Stimulated activated CD4-positive, alpha-beta T cell treated with anti-CD3 and anti-CD28 coated beads, TNF-alpha, amount 100 ng/mL, for 24 hours (primary cell): Measurements from ENCODE around the gene MIOS.

ENCODE experiments used
- DNase-seq, 3 experiments: peaks; one replicate each; pipeline ENCODE4 v3.0.0-alpha.2; 2020; ENCODE audit warnings: low read depth in 3 of 3

Gene MIOS

DNA sequence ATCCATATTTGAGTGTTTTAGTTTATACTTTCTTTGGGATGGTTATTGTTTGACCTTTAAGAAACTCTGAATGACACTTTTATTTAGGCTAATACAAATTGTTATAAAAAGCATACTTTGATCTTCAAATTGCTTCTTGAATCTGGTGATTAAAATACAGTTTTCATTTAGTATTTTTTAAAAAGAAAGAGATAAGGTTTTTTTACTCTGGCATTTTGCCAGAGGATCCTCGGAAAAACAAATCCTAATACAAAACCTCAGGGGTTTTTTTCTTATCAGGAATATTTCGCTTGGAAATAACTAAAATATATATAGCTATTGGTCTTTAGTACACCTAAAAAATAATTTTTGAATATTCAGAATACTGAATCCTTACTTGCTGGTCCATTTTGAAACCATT, 17.0 kb downstream of the MIOS start:
- DNase-seq: no peak

DNA sequence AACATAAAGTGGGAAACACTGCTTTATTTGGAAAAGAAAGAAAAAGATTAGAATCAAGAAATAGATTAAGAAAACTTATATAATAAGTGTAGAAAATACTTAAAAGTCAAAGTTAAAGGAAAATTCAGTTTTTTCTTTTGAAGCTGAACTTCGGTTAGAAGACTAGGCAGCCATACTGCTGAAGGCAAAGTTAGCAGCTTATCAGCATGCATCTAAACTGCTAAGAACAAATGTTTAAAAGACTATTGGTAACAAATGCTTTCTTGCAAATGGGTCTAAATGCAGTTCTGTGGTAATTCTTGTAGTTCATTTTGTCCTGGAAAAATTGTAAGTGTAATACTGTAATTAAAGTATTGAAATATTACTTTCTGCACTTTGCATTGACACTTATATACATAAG, 18.0 kb downstream of the MIOS start:
- no peak for DNase-seq

DNA sequence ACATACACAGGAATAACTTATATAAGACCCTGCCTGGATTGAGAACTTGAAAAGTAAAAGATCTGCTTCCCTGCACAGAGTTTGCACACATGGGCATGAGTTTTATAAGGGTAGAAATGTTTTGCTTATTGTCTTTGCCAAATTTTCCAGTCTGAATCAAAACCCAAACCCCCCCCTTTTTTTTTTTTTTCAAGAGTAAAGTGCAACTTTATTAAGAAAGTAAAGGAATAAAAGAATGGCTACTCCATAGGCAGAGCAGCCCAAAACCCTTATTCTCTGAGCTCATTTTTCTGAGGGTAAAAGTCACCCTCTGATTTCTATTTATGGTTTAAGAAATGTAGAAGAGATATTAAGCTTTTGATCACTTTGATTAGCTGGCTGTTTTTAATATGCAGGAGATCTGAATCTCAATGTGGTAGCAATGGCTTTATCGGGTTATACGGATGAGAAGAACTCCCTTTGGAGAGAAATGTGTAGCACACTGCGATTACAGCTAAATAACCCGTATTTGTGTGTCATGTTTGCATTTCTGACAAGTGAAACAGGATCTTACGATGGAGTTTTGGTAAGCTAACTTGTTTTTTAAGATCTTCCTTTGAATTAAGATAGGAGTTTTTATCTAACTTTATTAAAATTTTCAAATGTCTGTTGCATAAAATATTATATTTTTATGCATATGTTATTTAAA, 18.7 kb downstream of the MIOS start:
- no peak for DNase-seq

DNA sequence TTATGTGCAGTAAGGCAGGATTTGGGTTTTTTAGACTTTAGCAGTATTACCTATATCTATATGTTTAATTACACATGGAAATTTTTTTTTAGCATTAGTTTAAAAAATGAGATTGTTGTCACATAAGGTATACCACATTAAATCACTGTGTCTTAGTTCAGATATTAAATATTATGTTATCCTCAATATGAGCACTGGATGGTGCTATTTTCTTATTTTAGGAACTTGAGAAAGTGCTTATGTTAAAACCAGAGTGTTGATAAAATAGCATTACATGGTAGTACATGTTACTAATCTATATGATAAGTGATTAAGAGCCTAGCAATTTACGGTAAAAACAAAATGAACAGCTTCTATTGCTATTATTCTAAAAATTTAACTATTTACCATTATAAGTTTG, 28.8 kb downstream of the MIOS start:
- no peak for DNase-seq

DNA sequence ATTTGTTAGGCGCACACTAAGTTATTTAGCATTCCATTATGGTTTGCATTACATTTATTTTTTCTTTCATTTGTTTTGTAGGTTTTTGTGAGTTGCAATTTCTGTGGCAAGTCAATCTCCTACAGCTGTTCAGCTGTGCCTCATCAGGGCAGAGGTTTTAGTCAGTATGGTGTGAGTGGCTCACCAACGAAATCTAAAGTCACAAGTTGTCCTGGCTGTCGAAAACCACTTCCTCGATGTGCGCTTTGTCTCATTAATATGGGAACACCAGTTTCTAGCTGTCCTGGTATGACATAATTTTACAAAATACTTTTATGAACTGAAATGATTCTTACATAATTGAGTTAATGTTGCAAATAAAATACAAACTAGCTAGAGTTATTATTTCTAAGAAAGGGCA, 29.5 kb downstream of the MIOS start:
- no peak for DNase-seq

DNA sequence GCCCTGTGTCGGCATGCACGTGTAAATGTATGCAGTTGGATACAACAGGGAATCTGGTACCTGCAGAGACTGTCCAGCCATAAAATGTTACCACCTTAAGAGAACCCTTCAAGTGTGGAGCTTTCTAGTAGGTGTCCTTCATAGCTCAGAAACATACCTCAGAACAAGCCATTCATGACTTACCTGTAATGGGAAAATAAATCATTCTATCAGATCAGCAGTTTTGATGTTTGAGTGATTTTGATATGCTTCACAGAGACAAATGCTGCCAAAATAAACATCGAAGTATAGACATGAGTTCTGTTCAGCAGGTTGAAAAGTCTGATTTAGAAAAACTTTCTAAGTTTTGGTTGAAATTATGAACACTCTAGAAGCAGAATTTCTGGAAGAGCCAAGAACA, 40.3 kb downstream of the MIOS start:
- DNase-seq: no peak

DNA sequence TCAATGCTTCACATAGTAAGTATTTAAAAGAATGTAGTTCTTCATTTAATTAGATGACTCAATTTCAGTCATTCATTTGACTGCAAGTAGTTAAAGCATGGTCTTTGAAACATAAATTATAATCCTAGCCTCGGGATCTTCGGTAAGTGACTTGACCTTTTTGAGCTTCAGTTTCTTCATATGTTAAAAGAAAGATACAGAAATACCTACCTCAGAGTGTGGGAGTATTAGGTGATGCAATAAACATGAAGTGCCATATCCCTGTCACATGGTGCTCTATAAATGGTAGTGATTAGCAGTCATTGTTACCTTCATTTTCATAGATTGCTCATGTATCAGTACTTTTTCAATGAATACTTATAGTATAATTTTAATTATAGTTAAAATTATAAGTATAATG, 42.6 kb downstream of the MIOS start:
- DNase-seq: no peak

DNA sequence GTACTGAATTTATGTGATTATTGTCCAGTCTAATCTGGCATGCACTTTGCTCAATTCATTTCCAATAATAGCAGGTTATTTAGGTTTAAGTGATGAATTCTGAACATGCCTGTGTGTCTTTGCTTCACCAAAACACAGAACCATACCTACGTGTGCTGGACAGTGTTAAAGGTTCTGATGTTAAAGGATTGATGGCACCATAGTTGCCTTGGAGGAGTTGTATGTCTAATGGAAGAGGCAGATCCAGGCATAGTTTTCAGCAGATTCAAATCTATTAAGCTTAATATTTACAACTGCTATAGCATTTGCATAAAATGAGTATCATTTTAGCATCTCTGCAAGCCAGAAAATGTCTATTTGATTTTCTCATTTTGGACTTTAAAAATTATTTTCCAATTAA, 45.8 kb downstream of the MIOS start:
- DNase-seq: no peak

DNA sequence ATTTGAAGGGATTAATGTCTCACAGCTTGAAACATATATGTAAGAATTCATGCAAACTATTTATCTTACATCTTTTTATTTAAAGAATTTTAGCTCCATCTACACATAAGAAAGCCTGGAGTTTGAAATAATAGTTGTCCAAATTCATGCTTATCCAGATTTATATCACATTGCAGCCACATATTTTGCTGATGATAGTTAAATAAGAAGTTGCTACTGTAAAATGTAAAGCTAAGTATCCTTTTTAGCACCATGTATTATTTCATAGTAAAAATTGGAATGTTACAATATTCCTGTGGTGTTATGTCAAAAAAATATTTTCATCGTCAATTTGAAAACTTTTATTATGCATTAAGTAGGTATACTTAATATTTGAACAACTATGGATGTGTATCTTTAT, 46.5 kb downstream of the MIOS start:
- DNase-seq: no peak

DNA sequence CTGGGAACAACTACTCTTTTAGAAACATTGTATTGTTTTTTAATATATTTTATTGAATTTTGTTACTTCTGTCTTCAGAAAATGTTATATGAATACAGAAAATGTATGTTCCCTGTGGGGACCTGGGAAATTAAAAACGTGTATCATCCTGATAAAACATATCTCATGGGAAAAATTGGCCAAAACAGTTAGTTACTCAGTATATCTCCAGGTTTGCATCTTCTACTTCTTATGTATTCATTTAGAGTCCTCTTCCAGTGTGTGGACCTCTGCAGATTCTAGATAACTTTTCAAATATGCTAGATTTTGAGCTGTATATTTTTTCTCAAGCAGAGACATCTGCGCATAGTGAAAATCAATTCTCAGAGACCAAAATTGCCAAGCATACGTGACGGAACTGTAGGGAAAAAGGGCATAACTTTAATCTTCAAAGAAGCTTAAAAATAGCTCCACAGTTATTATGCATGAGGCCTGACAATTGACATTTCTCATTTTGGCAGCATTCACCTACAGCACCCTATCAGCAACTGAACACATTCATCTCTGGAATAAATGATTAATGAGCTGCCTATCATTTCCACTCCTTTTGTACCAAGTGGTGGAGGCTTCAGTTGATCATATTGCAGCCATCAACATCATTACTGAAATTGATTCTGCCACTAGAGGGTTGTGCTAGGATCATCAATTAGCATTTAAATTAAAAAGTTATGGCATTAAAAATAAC, 47.5 kb downstream of the MIOS start:
- no peak for DNase-seq

DNA sequence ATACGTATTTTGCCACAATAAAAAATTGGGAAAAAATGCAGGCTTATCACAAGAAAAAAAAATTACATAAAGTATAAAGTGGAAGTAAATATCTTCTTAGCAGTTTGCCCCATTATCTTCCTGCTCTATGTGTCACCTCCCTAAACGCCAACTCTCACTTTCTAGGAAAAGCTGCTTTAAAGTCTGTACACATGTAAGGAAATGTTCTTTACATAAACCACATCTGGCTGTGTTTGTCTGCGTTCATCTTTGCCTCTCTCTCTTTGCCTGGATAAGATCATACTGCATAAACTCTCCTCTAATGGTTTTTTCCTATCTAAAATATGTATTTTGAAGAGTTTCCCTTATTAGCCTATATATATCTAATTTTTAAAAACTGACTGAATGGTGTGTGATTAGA, 50.9 kb downstream of the MIOS start:
- DNase-seq: no peak

DNA sequence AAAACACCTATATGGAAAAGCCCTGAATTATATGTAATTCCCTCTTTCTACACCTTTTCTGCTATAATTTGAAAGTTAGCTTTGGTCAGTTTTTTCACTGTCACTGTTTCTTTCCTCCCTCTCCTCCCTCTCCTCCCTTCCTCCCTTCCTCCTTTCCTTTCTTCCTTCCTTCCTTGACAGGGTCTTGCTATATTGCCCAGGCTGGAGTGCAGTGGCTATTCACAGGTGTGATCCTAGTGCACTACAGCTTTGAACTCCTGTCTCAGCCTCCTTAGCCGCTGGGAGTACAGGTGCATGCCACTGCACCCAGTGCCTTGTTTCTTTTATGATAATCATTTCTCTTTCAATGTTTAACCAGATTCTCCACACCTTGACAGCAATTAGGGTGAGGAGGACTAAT, 51.7 kb downstream of the MIOS start:
- no peak for DNase-seq

DNA sequence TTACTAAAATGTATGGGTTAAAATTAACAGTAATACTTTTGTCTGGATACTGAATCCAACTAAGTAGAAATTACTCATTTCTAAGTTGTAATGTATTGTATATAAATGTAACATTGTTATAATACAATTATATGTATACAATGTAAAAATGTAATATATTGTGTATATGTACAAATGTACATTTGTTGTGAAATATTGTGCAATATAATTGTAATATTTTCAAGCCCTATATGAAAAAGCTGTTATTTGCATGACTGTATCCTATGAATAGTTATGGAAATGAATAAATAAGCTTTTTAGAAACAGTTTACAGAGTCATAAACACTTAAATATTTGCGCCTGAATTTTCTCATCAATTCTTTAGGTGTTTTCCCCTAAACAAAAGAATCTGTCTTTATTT, 53.6 kb downstream of the MIOS start:
- no peak for DNase-seq

DNA sequence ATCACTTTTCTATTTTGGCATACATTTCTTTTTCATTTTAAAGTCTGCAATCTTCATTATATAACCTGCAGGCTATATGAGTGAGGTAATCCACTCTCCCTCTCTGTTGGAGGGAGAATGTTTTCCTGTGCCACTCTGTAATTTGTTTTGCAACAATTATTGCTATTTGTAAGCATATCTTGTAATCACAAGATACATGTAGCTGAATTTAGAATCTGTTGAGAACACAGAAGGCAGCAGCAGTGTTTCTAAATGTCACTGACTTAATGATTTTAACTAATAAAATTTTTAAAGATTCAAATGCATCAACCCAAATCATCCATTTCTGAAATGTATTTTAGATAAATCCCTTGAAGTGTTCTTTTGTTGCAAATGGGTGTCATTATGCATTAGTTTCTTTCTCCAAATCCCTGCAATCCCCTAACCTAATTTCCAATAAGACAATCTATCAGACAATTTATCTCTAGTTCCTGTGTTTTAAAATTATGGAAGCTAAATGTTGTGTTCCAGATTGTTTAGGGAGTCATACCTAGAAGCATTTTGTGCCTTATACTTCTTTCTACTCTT, 54.0 kb downstream of the MIOS start:
- DNase-seq: no peak

DNA sequence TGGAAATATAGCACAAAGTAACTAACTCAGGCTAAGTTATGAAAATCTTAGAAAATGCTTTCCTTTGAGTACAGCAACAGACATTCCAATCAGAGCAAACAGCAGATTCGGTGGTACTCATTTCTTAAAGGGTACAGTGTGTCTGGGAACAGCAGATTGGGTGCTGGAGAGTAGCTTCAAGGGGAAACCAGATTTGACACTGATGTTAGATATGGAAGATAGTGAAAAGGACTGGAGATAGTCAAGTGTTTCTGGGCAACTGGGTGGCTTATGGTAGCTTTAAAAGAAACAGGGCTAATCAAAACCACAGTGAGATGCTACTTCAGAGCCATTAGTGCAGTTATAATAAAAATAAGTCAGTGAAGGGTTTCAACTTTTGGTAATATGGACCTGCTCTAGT, 61.8 kb downstream of the MIOS start:
- DNase-seq: no peak

DNA sequence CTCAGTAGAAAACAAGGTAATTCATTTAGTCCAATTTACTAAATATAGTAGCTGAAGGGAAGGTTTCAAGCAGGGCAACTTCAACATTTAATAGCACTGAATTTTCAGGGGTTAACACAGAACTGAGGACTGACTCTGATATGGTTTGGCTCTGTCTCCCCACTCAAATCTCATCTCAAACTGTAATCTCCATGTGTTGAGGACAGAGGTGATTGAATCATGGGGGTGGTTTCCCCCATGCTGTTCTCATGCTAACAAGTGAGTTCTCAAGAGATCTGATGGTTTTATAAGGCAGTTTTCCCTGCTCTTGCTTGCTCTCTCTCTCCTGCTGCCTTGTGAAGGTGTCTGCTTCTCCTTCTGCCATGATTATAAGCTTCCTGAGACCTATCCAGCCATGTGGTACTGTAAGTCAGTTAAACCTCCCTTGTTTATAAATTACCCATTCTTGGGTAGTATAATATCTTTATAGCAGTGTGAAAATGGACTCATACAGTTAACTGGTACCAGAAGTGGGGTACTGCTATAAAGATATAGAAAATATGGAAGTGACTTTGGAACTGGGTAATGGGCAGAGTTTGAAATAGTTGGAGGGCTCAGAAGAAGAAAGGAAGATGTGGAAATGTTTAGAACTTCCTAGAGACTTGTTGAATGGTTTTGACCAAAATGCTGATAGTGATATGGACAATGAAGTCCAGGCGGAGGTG, 64.1 kb downstream of the MIOS start:
- no peak for DNase-seq

DNA sequence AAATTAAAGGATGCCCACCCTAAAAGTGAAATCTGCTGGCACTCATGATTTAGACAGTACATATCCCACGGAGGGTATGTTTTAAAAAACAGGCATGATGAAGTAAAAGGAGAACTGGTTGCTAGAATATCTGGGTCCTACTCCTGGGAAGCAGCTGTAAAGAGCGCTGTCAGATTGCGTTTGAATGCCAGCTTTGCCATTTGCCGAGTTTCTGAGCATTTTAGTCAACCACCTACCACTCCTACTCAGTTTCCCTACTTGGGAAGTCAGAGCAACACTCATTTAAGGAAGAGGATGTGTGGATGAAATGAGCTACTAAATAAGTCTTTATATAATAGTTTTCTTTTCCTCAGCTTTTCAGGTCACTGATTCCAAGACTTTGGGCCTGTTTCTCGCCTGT, 72.7 kb downstream of the MIOS start:
- no peak for DNase-seq

DNA sequence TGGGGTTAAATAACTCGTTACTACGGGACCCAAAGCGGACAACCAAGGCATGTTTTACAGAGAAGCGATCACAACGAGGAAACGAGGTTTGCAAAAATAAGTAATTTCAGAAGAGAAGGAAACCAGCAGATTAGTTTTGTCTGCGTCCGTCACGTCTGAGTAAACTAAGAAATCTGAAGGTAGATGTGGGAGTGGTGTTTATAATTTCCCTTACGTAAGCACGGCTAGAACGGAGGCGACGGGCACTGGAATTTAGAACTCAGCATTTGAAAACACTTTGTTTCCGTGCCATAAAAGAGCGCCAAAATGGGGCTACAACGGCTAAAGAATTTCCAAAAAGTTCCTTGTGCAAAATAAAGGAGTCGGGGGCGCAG, 73.2 kb downstream of the MIOS start:
- peak; percentile 30 to 42 (median 35) for DNase-seq

DNA sequence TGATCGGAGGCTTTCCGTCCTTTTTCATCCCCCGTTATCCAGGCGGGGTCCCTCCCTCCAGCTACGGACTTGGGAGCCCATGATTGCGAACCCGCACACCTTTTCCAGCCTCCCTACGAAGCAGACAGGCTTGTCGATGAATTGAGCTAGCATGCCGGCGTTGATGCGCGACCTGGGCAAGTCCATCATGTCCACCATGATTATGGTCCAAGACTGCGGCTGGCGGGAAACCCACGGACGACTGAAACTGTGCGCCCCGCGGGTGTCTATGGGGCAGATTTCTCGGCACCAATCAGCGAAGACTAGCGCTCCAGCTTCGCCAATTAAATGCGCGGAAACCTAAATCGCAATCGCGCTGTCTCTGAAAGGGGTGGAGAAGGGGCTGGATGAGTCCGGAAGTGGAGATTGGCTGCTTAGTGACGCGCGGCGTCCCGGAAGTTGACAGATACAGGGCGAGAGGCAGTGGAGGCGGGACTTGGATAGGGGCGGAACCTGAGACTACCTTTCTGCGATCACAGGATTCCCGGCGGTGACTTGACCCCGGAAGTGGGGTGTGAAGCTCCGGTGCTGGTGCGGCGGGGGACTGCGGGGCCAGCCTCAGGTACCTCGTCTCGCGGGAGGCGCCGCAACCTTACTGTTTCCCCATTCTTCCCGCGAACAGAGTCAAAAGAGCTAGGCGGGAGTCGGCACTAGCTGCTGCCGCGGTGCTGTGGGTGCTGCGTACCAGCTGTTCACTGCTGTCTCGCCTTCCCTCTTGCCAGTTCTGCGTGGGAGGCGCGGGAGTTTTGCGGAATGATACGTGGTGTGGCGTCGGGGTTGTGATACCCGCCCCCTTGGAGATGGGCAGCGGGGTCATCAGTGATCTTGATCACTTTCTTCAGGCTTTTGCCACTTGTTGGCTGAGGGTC, 73.8 kb downstream of the MIOS start, which contains the start of gene UMAD1:
TSS of gene UMAD1 (plus strand) at position 532 of the 908 bp plus-strand sequence. CDS start 32,620 bp downstream, outside the sequence.
- peak; percentile 95 to 97 (median 96) for DNase-seq

DNA sequence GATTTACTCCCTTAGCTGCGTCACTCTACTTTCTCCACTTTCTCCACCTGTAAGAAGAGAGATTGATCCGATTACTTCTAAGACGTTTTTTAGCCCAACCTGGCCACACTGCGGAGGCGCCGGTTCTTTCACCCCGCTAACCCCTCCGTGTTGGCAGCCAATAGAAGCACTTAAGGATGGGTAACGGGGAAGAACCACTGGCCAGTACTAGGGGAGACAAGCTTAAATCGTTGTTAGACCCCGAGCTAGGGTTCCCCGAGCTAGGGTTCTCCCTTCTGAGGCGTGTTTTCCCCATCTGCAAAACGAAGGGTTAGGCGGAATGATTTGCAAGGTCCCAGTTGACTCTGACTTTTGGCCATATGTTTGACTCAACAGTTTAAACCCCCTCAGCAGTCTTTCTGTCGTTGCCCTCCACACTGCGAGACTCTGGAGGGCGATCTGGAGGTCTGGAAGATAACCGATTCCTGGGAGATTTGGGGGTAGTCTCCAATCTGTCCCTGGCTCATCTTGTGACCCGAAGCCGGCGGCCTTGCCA, 74.5 kb downstream of the MIOS start:
- DNase-seq: peak in 1 of 3 experiments; percentile 6

DNA sequence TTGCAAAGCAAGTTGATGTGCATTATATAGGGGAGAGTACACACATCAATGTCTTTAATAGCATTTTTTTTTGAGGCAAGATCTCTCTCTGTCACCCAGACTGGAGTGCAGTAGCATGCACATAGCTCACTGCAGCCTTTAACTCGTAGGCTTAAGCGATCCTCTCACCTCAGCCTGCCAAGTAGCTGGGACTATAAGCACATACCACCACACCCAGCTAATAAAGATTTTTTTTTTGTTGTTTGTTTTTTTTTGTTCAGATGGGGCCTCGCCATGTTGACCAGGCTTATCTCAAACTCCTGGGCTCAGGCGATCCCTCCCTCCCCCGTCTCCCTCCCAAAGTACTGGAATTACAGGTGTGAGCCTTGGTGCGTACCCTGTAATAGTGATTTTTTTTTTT, 75.4 kb downstream of the MIOS start:
- DNase-seq: no peak
